ENCODE measurements around the gene RNF175.

GRCh38 chr4:153747406-153747955, 12.3 kb downstream of the RNF175 start:
- TF ChIP-seq CTCF (IDR thresholded peaks at IDR 0.05) (no peak), CREB1 (CRISPR knock-in tag; IDR thresholded peaks at IDR 0.05) (no peak)
